Endodermal cell (in vitro differentiated cells): Measurements from ENCODE around the gene COL21A1. TPM values are rescaled to one million over a fixed set of nuclear protein-coding genes. Genes with fewer than 3 reads are reported as not detected.

Experiments used
- DNase-seq: peaks from one replicate; pipeline ENCODE4 v3.0.0-alpha.2; 2017
- H3K27ac ChIP-seq: 2 replicates; pipeline ENCODE4 v1.5.1; 2013; ENCODE audit warnings: mild to moderate bottlenecking, low read depth, low read length, moderate library complexity
- H3K27me3 ChIP-seq: 2 replicates; pipeline ENCODE4 v1.6.1; 2013; ENCODE audit warnings: mild to moderate bottlenecking, low read length, moderate library complexity; ENCODE audit not compliant: insufficient read depth, control insufficient read depth, poor library complexity, severe bottlenecking
- H3K36me3 ChIP-seq: 2 replicates; pipeline ENCODE4 v1.7.0; 2013; ENCODE audit warnings: mild to moderate bottlenecking, low read length, moderate library complexity; ENCODE audit not compliant: control insufficient read depth, insufficient read depth
- H3K4me1 ChIP-seq: one replicate; pipeline ENCODE4 v1.7.0; 2013; ENCODE audit warnings: low read length; ENCODE audit not compliant: control insufficient read depth, insufficient read depth
- H3K4me3 ChIP-seq: 2 replicates; pipeline ENCODE4 v1.5.1; 2013; ENCODE audit warnings: mild to moderate bottlenecking, low read length, moderate library complexity
- H3K9ac ChIP-seq: 2 replicates; pipeline ENCODE4 v1.6.1; 2013; ENCODE audit warnings: mild to moderate bottlenecking, low read length, moderate library complexity; ENCODE audit not compliant: poor library complexity, severe bottlenecking; ENCODE audit errors: extremely low read depth
- H3K9me3 ChIP-seq: 2 replicates; pipeline ENCODE4 v1.6.1; 2013; ENCODE audit warnings: mild to moderate bottlenecking, low read length, moderate library complexity; ENCODE audit not compliant: control insufficient read depth
- H3K27ac Mint-ChIP-seq: 2 replicates; pipeline ENCODE4 v1.8.0; 2020; ENCODE audit warnings: mixed read lengths
- H3K27me3 Mint-ChIP-seq: 2 replicates; pipeline ENCODE4 v1.8.0; 2021; ENCODE audit warnings: mild to moderate bottlenecking, mixed read lengths; ENCODE audit not compliant: insufficient read depth
- H3K36me3 Mint-ChIP-seq: 2 replicates; pipeline ENCODE4 v1.8.0; 2020; ENCODE audit warnings: low read depth, mixed read lengths
- H3K4me1 Mint-ChIP-seq: 2 replicates; pipeline ENCODE4 v1.8.0; 2020; ENCODE audit warnings: mixed read lengths
- H3K4me3 Mint-ChIP-seq: 2 replicates; pipeline ENCODE4 v1.8.0; 2020; ENCODE audit warnings: mild to moderate bottlenecking, moderate library complexity, mixed read lengths
- H3K9me3 Mint-ChIP-seq: 2 replicates; pipeline ENCODE4 v1.8.0; 2020; ENCODE audit warnings: mild to moderate bottlenecking, mixed read lengths
- WGBS, 2 experiments: methylation state at CpG; one replicate each; pipeline versions ENCODE4 v1.1.5 to v1.1.7; 2013; ENCODE audit warnings: missing lambda C conversion rate in 2 of 2, mixed read lengths in 1 of 2; ENCODE audit not compliant: insufficient coverage in 1 of 2, insufficient read length in 1 of 2; 5-methylcytosine and 5-hydroxymethylcytosine counted together
- total RNA-seq, 2 donors: library from RNA; stranded (reverse); fragmentation: NEBNext Ultra II Directional in 1 of 2; extraction: Animal tissue kit (Norgen Biotek cat#: 25700) in 1 of 2; gene quantifications; 2 replicates in 1 of 2; 3 replicates in 1 of 2; pipeline ENCODE4 v1.2.1, GENCODE V29; 2021
- TF ChIP-seq, protein P1 (sequence below): fragments of 200-600 bp; sonication (generic); conservative IDR thresholded peaks from 2 replicates; pipeline ENCODE4 v1.5.0; 2021; ENCODE audit warnings: antibody characterized with exemption, mild to moderate bottlenecking

COL21A1 gene
- total RNA-seq, 2 donors from 2014 or later: 0.71 to 1.9 TPM

DNA sequence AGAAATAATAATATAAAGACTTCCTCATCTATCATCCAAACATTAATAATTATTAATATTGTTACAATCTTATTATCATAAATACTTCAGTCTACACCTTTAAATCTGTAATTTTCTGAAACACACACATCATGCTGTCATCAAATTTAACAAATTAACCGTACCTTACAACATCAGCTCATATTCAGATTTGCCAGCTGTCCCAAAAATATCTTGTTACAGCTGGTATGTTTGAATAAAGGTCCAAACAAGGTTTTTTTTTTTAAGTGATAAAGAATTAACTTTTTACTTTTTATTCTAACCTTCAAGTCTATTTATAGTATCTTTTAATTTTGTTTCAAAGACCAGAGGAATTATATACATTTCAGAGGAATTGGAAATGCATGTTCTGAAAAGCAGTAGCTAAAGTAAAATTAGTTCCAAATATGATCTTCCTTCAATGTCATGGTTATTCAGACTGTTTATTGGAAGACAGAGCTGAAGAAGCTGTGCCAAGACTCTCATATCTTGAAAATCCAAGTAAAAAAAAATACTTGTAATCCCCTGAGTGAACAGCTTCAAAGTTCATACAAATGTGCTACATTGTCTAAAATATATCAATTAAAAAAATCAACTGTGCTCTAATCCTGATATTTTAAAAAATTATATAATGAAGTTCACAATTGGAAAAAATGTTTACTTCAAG is 210.3 kb downstream of the COL21A1 start:
- no peak overlapping the region for H3K27ac Mint-ChIP-seq
- 87% methylated on average over 1 of the region's 1 CpG; no CpG with 5 or more reads in 1 of the 2 experiments for WGBS, 2 experiments
- H3K27me3 Mint-ChIP-seq: no peaks in the 10 kb centered on the region
- no peak overlapping the region for H3K4me3 Mint-ChIP-seq
- H3K36me3 Mint-ChIP-seq: no peaks in the 10 kb centered on the region
- H3K4me3 ChIP-seq: no peak overlapping the region
- H3K36me3 ChIP-seq: no peaks in the 10 kb centered on the region
- no peak overlapping the region for H3K27ac ChIP-seq
- DNase-seq: no peak
- H3K4me1 ChIP-seq: no peaks in the 10 kb centered on the region
- H3K9me3 Mint-ChIP-seq: no peaks in the 10 kb centered on the region
- no peaks in the 10 kb centered on the region for H3K27me3 ChIP-seq
- H3K9me3 ChIP-seq: no peaks in the 10 kb centered on the region
- no peaks in the 10 kb centered on the region for H3K4me1 Mint-ChIP-seq
- TF ChIP-seq, protein P1, sequence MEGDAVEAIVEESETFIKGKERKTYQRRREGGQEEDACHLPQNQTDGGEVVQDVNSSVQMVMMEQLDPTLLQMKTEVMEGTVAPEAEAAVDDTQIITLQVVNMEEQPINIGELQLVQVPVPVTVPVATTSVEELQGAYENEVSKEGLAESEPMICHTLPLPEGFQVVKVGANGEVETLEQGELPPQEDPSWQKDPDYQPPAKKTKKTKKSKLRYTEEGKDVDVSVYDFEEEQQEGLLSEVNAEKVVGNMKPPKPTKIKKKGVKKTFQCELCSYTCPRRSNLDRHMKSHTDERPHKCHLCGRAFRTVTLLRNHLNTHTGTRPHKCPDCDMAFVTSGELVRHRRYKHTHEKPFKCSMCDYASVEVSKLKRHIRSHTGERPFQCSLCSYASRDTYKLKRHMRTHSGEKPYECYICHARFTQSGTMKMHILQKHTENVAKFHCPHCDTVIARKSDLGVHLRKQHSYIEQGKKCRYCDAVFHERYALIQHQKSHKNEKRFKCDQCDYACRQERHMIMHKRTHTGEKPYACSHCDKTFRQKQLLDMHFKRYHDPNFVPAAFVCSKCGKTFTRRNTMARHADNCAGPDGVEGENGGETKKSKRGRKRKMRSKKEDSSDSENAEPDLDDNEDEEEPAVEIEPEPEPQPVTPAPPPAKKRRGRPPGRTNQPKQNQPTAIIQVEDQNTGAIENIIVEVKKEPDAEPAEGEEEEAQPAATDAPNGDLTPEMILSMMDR: no peak
- no peak overlapping the region for H3K9ac ChIP-seq

DNA sequence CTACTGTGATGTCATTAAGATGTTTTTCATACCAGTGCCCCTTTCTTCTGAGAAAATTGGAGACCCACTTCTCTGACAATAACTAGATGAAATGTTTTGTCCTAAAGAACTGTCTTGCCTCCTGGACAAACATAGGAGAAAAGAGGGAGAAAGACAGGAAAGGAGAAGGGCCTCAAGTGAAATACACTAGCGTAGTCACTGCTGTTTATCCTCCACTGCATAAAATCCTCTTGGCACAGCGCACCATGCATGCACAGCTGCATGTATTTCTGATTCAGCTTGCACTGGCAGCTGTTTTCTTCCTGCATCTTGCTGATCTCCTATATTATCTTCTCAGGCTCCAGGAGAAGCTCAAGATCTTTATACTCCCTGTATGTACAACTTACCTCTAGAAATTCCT is 214.0 kb downstream of the COL21A1 start:
- H3K27me3 Mint-ChIP-seq: no peaks in the 10 kb centered on the region
- Histone ChIP-seq H3K36me3 (no peaks in the 10 kb centered on the region), H3K9me3 (no peaks in the 10 kb centered on the region), H3K4me3 (no peak overlapping the region), H3K4me1 (no peaks in the 10 kb centered on the region), H3K27me3 (no peaks in the 10 kb centered on the region), H3K9ac (no peak overlapping the region), H3K27ac (no peak overlapping the region)
- 88 to 95% methylated on average over 1 to 2 of the region's 2 CpGs for WGBS, 2 experiments
- no peaks in the 10 kb centered on the region for H3K4me1 Mint-ChIP-seq
- no peak overlapping the region for H3K4me3 Mint-ChIP-seq
- H3K27ac Mint-ChIP-seq: no peak overlapping the region
- TF ChIP-seq, protein P1: no peak
- DNase-seq: no peak
- no peaks in the 10 kb centered on the region for H3K36me3 Mint-ChIP-seq
- no peaks in the 10 kb centered on the region for H3K9me3 Mint-ChIP-seq

DNA sequence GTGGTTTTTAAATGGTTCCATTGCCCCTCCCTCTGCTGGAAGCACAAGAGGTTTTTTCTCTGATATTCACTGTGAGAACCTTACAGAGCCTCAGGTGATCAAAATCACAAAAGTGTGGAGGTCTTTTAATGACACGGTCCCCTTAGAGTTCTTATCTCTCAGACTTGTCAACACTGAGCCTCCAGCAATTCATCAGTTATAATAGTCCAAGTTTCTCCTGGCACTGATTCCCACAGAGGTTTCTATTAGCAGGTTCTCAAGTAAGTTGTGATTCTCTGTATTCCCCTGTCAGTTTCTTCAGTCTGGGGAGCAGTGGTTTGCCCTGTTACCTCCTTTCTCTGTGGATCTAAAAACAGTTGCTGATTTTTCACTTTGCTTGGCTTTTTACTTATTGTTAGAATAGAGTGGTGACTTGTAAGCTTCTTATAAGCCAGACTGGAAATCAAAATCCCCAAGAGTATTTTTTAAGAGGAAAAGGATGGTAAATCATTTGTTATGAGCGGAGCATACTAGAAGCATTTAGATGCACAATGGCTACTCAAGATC is 214.6 kb downstream of the COL21A1 start:
- Mint-ChIP-seq H3K27ac (no peak overlapping the region), H3K4me3 (no peak overlapping the region), H3K4me1 (no peaks in the 10 kb centered on the region), H3K27me3 (no peaks in the 10 kb centered on the region), H3K9me3 (no peaks in the 10 kb centered on the region), H3K36me3 (no peaks in the 10 kb centered on the region)
- Histone ChIP-seq H3K4me3 (no peak overlapping the region), H3K9ac (no peak overlapping the region), H3K9me3 (no peaks in the 10 kb centered on the region), H3K27me3 (no peaks in the 10 kb centered on the region), H3K36me3 (no peaks in the 10 kb centered on the region), H3K4me1 (no peaks in the 10 kb centered on the region), H3K27ac (no peak overlapping the region)
- TF ChIP-seq, protein P1: no peak
- no peak for DNase-seq
- 87 to 100% methylated on average over 2 of the region's 2 CpGs for WGBS, 2 experiments
